GM18511 (cell line): ENCODE data around the gene DICER1.

Experiments used
- ATAC-seq: cut with Tn5 transposase; IDR thresholded peaks from one replicate; pipeline ENCODE4 v1.9.1; 2021; ENCODE audit warnings: mild to moderate bottlenecking, moderate library complexity; ENCODE audit not compliant: unreplicated experiment

The DICER1 gene

GRCh38 chr14:95043732-95044462 lies 113.4 kb downstream of the DICER1 start:
- no peak for ATAC-seq

- no peak for ATAC-seq
Observed at GRCh38 chr14:95043314-95043713, 114.0 kb downstream of the DICER1 start.

GRCh38 chr14:95041477-95042020 lies 115.8 kb downstream of the DICER1 start:
- no peak for ATAC-seq

- ATAC-seq = no peak
Observed at GRCh38 chr14:95040708-95041476, 116.4 kb downstream of the DICER1 start.

- no peak for ATAC-seq
Observed at GRCh38 chr14:95039993-95040348, 117.4 kb downstream of the DICER1 start.

- no peak for ATAC-seq
Observed at GRCh38 chr14:95039259-95039992, 117.9 kb downstream of the DICER1 start.

- ATAC-seq = no peak
Observed at GRCh38 chr14:95038521-95039250, 118.6 kb downstream of the DICER1 start.

- no peak for ATAC-seq
Observed at GRCh38 chr14:95037273-95037672, 120.1 kb downstream of the DICER1 start.
